ENCODE results near the gene UBN2. TPM values are rescaled to one million over a fixed set of nuclear protein-coding genes. Genes with fewer than 3 reads are reported as not detected.

The UBN2 gene
- total and polyA plus RNA-seq, 10 of the 15 experiments (the other 5 are each of a cell fraction or from before 2014, with no cell fraction given): 0.27 to 8.5 (median 2.5) TPM

GRCh38 chr7:139340037-139340807, 109.2 kb downstream of the UBN2 start (continued):
- TF ChIP-seq USF1 (IDR thresholded peaks at IDR 0.05; ENCODE audit: borderline replicate concordance, extremely low read length, insufficient read depth, low read depth, low read length): peak; percentile 95
- TF ChIP-seq MEF2B (IDR thresholded peaks at IDR 0.05; ENCODE audit: partially characterized antibody, poor library complexity, severe bottlenecking): no peak
- TF ChIP-seq, protein P1, sequence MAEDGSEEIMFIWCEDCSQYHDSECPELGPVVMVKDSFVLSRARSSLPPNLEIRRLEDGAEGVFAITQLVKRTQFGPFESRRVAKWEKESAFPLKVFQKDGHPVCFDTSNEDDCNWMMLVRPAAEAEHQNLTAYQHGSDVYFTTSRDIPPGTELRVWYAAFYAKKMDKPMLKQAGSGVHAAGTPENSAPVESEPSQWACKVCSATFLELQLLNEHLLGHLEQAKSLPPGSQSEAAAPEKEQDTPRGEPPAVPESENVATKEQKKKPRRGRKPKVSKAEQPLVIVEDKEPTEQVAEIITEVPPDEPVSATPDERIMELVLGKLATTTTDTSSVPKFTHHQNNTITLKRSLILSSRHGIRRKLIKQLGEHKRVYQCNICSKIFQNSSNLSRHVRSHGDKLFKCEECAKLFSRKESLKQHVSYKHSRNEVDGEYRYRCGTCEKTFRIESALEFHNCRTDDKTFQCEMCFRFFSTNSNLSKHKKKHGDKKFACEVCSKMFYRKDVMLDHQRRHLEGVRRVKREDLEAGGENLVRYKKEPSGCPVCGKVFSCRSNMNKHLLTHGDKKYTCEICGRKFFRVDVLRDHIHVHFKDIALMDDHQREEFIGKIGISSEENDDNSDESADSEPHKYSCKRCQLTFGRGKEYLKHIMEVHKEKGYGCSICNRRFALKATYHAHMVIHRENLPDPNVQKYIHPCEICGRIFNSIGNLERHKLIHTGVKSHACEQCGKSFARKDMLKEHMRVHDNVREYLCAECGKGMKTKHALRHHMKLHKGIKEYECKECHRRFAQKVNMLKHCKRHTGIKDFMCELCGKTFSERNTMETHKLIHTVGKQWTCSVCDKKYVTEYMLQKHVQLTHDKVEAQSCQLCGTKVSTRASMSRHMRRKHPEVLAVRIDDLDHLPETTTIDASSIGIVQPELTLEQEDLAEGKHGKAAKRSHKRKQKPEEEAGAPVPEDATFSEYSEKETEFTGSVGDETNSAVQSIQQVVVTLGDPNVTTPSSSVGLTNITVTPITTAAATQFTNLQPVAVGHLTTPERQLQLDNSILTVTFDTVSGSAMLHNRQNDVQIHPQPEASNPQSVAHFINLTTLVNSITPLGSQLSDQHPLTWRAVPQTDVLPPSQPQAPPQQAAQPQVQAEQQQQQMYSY (CRISPR knock-in tag; IDR thresholded peaks at IDR 0.05): no peak
- 0 out of 2 replicates have a peak, but pooled peaks have one; percentile 11 for TF ChIP-seq BCL11A (IDR thresholded peaks at IDR 0.05; ENCODE audit: low read depth, low read length)
- peak; percentile 100 for TF ChIP-seq IKZF1 (conservative IDR thresholded peaks at IDR 0.05)
- TF ChIP-seq, protein P2, sequence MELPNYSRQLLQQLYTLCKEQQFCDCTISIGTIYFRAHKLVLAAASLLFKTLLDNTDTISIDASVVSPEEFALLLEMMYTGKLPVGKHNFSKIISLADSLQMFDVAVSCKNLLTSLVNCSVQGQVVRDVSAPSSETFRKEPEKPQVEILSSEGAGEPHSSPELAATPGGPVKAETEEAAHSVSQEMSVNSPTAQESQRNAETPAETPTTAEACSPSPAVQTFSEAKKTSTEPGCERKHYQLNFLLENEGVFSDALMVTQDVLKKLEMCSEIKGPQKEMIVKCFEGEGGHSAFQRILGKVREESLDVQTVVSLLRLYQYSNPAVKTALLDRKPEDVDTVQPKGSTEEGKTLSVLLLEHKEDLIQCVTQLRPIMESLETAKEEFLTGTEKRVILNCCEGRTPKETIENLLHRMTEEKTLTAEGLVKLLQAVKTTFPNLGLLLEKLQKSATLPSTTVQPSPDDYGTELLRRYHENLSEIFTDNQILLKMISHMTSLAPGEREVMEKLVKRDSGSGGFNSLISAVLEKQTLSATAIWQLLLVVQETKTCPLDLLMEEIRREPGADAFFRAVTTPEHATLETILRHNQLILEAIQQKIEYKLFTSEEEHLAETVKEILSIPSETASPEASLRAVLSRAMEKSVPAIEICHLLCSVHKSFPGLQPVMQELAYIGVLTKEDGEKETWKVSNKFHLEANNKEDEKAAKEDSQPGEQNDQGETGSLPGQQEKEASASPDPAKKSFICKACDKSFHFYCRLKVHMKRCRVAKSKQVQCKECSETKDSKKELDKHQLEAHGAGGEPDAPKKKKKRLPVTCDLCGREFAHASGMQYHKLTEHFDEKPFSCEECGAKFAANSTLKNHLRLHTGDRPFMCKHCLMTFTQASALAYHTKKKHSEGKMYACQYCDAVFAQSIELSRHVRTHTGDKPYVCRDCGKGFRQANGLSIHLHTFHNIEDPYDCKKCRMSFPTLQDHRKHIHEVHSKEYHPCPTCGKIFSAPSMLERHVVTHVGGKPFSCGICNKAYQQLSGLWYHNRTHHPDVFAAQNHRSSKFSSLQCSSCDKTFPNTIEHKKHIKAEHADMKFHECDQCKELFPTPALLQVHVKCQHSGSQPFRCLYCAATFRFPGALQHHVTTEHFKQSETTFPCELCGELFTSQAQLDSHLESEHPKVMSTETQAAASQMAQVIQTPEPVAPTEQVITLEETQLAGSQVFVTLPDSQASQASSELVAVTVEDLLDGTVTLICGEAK (IDR thresholded peaks at IDR 0.05; ENCODE audit: borderline replicate concordance): peak; percentile 95
- TF ChIP-seq CBX5 (IDR thresholded peaks at IDR 0.05; ENCODE audit: low read depth): peak; percentile 96; the same call in 1 of the 2 replicates
- TF ChIP-seq ATF7 (IDR thresholded peaks at IDR 0.05; ENCODE audit: low read depth): peak; percentile 99
- peak; percentile 31; the same call in 1 of the 2 replicates for TF ChIP-seq DPF2 (IDR thresholded peaks at IDR 0.05)
- TF ChIP-seq, protein P3, sequence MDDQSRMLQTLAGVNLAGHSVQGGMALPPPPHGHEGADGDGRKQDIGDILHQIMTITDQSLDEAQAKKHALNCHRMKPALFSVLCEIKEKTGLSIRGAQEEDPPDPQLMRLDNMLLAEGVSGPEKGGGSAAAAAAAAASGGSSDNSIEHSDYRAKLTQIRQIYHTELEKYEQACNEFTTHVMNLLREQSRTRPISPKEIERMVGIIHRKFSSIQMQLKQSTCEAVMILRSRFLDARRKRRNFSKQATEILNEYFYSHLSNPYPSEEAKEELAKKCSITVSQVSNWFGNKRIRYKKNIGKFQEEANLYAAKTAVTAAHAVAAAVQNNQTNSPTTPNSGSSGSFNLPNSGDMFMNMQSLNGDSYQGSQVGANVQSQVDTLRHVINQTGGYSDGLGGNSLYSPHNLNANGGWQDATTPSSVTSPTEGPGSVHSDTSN (IDR thresholded peaks at IDR 0.05; ENCODE audit: insufficient replicate concordance, low read depth, low read length): no peak
- TF ChIP-seq ESRRA (IDR thresholded peaks at IDR 0.05; ENCODE audit: low read length): no peak
- TF ChIP-seq IRF5 (IDR thresholded peaks at IDR 0.05; ENCODE audit: borderline replicate concordance): no peak
- TF ChIP-seq STAT1 (conservative IDR thresholded peaks at IDR 0.05): peak; percentile 91; the same call in 1 of the 2 replicates
- TF ChIP-seq EED (IDR thresholded peaks at IDR 0.05; ENCODE audit: low read depth): peak; percentile 17; the same call in 1 of the 2 replicates
- TF ChIP-seq EZH2 (IDR thresholded peaks at IDR 0.05; ENCODE audit: borderline replicate concordance, control insufficient read depth, low read depth, low read length): no peak
- TF ChIP-seq CBFB (IDR thresholded peaks at IDR 0.05; ENCODE audit: low read depth): peak; percentile 76; the same call in 1 of the 2 replicates
- no peak for TF ChIP-seq KDM1A (IDR thresholded peaks at IDR 0.05; ENCODE audit: borderline replicate concordance)
- TF ChIP-seq TCF12 (IDR thresholded peaks at IDR 0.05; ENCODE audit: low read depth, low read length): peak; percentile 47; the same call in 1 of the 2 replicates
